Endometrium (tissue), 2 donors: Measurements from ENCODE around the gene SLC5A2.
"Not testable (repeated sequence)": the region's sequence is repeated elsewhere in the genome, so short reads cannot be mapped to it uniquely, and the experiment has no call there.

Experiments
- FAIRE-seq: peaks from 2 replicates; lab custom pipeline; 2012; peaks lifted over from hg19 to GRCh38; lab: Jason Lieb, UNC
- donor health status: control.
- donor health status: control.

The SLC5A2 gene

GRCh38 chr16:31498493-31498892 lies 15.6 kb downstream of the SLC5A2 start:
- FAIRE-seq, result no peak

DNA sequence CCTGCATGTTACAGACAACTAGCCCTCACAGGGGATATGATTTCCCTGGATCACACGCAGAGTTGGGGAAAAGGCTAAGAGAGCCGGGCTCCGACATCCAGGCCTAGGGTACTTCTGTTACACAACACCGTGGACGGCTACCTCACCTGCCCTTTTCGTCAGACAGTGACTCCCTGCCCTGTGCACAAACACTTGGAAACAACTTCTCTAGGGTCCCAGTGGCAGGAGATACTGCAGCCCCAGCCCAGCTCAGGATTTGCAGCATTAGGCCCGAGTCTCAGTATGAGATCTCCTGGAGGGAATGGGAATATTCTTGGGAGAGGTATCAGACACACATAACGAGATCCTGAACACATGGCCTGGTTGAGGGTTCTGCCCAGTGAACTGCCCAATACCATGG lies 17.0 kb downstream of the SLC5A2 start:
- FAIRE-seq, result no peak

- FAIRE-seq, result no peak
These were observed 18.5 kb downstream of the SLC5A2 start for GRCh38 chr16:31501226-31501965.

- FAIRE-seq, result no peak
These were observed 19.0 kb downstream of the SLC5A2 start for GRCh38 chr16:31501966-31502348.

GRCh38 chr16:31502981-31503380 lies 20.1 kb downstream of the SLC5A2 start:
- FAIRE-seq, result no peak

DNA sequence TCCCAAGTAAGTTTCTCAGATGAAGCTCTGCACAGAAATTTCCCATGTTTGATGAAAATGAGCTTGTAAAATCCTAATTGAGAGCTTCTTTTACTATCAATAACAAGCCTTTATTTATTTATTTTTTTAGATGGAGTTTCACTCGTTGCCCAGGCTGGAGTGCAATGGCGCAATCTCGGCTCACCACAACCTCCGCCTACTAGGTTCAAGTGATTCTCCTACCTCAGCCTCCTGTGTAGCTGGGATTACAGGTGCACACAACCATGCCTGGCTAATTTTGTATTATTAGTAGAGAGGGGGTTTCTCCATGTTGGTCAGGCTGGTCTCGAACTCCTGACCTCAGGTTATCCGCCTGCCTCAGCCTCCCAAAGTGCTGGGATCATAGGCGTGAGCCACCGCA lies 20.6 kb downstream of the SLC5A2 start:
- not testable (repeated sequence) for FAIRE-seq

- FAIRE-seq, result no peak
These were observed 21.2 kb downstream of the SLC5A2 start for GRCh38 chr16:31504159-31504558.

DNA sequence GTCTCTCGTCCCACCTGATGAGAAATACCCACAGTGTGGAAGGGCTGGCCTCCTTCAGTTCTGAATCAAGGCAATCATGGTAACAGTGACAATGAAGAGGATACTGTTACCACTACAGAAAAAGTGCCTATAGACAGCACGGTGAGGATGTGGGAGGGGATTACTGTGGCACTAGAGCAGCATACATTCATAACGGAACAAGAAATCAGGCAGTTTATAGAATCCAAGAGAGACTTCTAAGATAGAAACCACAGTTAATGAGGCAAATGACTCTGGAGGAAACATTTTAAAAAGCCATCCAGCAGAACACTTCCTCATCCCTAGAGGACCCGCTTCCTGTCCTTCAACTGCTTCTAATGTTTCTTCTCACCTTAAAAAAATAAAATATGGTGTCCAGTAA lies 22.6 kb downstream of the SLC5A2 start:
- FAIRE-seq, result no peak

DNA sequence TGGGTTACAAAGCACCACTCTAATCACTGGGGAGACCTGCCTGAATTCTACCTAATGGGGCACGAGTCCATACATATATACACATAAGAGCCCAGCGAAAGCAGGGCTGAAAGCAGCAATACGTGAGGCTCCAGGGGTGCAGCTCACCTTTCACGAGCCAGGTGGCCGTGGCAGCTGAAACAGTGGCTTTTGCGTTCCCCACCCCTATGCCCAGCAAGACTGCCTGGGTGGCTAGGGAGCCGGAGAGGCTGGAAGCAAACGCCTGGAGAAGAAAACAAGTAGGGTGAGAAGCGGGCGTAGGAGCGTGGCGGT lies 24.6 kb downstream of the SLC5A2 start:
- no peak for FAIRE-seq

DNA sequence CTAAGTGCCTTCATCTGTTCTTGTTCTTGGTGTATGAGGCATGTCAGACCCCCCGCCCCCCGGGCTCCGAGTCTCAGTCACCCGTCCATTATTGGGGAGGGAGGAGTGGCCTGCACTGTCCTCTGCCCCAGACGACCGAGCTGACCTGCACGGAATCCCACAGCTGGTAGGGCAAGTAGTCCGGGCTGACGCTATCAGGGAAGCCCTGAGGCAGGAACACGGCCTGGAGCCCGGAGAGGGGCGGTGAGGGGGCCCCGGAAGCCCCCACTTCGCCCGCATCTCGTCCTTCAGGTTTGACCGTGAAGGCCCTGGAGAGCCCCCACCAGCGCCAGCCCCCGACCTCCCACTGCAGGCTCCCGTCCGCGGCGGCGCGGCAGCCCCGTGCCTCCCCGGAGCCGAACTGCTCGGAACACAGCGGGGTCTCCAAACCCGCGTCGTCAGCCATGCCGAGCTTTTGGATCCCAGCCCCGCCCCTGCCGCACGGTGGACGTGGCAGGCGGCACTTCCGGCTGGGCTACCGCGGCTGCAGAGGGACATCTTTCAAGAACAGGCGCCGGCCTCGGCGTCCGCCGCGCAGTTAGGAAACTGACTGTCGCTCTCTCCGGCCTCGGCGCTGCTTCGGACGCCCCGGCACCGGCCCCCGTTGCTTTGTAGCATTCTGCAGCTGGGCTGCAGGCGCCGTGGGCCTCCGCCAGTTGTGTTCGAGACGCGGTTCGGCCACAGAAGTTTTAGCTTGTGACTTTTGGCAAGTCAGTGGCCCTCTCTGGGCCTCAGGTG lies 25.2 kb downstream of the SLC5A2 start, which contains the start of gene RUSF1:
Gene RUSF1 (minus strand): TSS at position 463 of the 777 bp plus-strand sequence. CDS start 18 bp downstream, at position 445.
- no peak for FAIRE-seq

DNA sequence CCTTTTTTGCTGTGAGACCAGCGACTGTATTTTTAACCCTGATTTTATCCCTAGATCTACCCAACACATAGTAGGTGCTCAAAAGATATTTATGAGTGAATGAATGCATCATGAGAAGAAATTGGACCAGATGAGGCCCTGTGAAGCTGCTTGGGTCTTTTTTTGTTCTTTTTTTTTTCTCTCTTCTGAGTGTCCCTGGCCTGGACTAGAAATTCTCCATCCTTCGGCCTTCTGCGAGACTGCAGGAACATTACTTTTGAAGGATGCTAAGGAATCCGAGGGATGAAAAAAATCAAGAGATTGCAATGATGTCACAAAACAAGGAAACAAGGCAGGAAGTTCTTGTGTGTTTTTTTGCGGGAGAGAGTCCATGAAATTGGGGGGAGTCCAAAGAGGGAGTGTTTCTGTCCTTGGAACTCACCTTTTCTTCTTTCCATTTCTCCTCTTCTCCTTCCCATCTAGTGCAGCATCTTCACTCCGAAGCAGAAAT lies 25.8 kb downstream of the SLC5A2 start:
- FAIRE-seq, result no peak

DNA sequence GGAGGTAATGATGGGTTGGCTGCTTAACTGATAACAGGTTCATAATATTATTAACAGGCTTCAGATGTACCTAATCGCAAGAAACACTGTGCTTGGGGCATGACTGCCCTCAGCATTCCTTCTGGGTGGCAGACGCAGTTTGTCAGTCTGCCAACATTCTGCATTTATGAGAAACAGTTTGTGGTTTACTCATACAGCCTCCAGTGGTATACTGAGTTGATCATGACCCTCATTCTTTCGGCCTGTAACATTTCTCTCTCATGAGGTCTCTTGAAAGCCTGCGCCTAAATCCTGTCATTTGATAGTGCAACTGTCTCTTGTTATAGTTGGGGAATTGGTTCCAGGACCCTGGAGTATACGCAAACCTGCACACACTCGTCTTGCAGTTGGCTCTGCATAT lies 30.2 kb downstream of the SLC5A2 start:
- FAIRE-seq, result no peak

- FAIRE-seq, result no peak
These were observed 31.0 kb downstream of the SLC5A2 start for GRCh38 chr16:31513884-31514283.

- no peak for FAIRE-seq
These were observed 35.0 kb downstream of the SLC5A2 start for GRCh38 chr16:31517800-31518402.

GRCh38 chr16:31519759-31520431 lies 37.0 kb downstream of the SLC5A2 start:
- no peak for FAIRE-seq

DNA sequence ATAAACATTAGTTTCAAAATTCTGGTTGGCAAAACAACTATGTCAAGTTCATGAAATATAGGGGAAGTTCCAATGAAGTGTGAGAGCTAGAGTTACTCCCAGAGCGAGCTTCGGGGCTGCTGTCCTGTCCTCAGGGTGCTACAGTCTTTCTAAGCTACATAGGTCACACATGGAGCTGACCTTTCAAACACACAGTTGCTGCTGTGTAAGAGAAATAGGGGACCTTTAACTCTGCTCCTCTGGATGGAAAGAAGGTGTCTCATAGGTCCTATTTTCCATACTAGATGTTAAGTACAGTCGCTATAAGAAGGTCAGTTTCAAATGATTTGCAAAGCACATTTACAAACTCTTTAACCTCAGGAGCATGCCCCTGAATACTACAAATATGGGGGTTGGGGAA lies 38.4 kb downstream of the SLC5A2 start:
- no peak for FAIRE-seq

GRCh38 chr16:31522071-31522470 lies 39.1 kb downstream of the SLC5A2 start:
- FAIRE-seq, result no peak

DNA sequence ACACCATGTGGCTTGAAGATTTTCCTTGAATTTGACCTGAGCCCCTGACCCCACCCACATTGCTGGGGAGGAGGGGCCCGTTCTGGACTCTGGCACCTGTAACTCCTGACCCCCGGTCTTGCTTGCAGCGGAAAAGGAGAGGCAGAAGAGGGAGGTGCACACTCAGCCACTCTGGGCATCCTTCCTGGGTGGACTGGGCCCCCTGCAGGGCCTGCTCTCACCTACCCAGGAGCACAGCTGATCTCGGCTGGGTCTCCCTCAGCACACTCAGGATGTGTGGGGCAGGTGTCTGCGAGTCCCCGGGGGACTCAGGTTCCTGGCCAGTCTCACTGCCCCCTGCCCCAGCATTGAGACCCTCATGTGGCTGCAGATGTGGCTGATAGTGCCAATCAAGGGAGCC lies 40.8 kb downstream of the SLC5A2 start:
- not testable (repeated sequence) for FAIRE-seq

GRCh38 chr16:31525113-31525512 lies 42.2 kb downstream of the SLC5A2 start:
- no peak for FAIRE-seq

DNA sequence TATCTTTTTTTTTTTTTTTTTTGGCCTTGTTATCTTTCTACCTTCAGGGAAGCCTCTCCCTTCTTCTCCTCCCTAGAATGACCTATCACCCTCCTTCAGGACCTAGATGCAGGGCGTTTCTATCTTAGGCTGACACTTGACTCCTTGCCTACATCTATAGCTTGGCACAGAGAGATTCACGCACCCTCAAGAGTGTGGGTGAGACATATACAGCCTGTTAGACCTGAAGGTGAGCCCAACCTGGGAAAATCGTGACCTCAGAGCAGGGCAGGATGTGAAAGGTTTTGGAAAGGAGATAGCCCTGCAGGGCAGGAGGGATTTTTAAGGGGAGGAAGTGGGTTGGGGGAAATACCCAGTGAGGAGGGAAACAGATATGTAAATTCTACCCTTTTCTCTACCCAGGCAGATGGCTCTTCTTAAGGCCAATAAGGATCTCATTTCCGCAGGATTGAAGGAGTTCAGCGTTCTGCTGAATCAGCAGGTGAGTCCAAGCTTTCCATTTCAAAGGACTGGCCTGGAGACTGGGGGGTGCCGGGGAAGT lies 44.9 kb downstream of the SLC5A2 start, which contains the start of gene AHSP:
Gene AHSP (plus strand): TSS at position 167 of the 541 bp plus-strand sequence. CDS start 240 bp downstream, at position 407.
- no peak for FAIRE-seq

DNA sequence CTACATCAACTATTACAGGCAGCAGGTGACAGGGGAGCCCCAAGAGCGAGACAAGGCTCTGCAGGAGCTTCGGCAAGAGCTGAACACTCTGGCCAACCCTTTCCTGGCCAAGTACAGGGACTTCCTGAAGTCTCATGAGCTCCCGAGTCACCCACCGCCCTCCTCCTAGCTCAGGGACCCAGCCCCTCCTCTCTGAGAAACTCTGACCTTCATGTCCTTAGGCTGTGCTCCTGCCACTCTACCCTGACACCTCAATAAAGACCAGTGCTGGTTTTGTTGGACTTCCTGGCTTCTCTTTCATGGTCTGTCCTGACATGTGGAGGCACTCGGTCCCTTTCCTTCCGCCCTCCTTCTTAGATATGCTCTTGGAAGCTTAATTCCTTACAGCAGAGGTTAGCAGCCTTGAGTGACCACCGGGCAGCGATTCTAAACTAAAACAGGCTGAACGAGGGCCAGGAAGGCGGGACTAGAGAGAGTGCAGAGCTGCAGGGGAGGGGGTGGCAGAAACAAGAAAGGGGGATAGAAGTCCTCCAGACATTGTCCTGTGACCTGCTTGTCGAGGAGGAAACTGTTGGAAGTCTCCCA lies 45.7 kb downstream of the SLC5A2 start:
- no peak for FAIRE-seq
